Measurements from ENCODE around the gene CEACAM19.
"Not testable (repeated sequence)": the region's sequence is repeated elsewhere in the genome, so short reads cannot be mapped to it uniquely, and the experiment has no call there.

CEACAM19 gene

GRCh38 chr19:44703336-44704078, 32.2 kb downstream of the CEACAM19 start:
- DNase-seq, result no peak

- DNase-seq, result no peak
Measured at GRCh38 chr19:44704982-44705381, 33.7 kb downstream of the CEACAM19 start.

DNA sequence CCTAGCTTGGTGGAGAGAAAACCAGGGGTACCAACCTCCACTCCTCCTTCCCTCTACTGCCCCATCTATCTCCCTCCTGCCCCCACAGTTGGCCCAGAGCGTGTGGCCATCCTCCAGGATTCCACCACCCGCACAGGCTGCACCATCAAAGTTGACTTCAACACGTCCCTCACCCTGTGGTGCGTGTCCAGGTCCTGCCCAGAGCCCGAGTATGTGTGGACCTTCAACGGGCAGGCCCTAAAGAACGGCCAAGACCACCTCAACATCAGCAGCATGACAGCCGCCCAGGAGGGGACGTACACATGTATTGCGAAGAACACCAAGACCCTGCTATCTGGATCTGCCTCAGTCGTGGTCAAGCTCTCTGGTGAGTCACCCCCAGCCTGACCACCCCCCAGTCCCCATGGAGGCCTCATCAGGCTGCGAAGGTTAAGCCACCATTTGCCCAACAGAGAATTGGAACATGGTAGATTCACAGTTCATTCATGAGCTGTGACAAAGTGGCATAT, 34.3 kb downstream of the CEACAM19 start:
- DNase-seq, result no peak

- no peak for DNase-seq
Measured at GRCh38 chr19:44706506-44707236, 35.4 kb downstream of the CEACAM19 start.

DNA sequence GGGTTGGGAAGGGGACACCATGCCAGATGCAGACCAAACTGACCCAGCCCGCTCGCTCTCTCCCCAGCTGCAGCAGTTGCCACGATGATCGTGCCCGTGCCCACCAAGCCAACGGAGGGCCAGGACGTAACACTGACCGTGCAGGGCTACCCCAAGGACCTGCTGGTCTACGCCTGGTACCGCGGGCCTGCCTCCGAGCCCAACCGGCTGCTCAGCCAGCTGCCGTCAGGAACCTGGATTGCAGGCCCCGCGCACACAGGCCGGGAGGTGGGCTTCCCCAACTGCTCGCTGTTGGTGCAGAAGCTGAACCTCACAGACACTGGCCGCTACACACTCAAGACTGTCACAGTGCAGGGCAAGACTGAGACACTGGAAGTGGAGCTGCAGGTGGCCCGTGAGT, 36.5 kb downstream of the CEACAM19 start:
- no peak for DNase-seq

GRCh38 chr19:44708940-44709339, 37.7 kb downstream of the CEACAM19 start:
- DNase-seq, result no peak

- not testable (repeated sequence) for DNase-seq
Measured at GRCh38 chr19:44709434-44710266, 38.4 kb downstream of the CEACAM19 start.

GRCh38 chr19:44710483-44710882, 39.2 kb downstream of the CEACAM19 start:
- DNase-seq, result no peak

GRCh38 chr19:44712864-44713515, 41.7 kb downstream of the CEACAM19 start:
- DNase-seq, result peak in 1 of 2 experiments; percentile 10

- DNase-seq, result no peak
Measured at GRCh38 chr19:44714597-44715169, 43.4 kb downstream of the CEACAM19 start.

- no peak for DNase-seq
Measured at GRCh38 chr19:44717603-44718002, 46.3 kb downstream of the CEACAM19 start.

- DNase-seq, result no peak
Measured at GRCh38 chr19:44718441-44719261, 47.4 kb downstream of the CEACAM19 start.

- DNase-seq, result no peak
Measured at GRCh38 chr19:44719262-44719701, 48.0 kb downstream of the CEACAM19 start.

- DNase-seq, result not testable (repeated sequence)
Measured at GRCh38 chr19:44720396-44720795, 49.1 kb downstream of the CEACAM19 start.

DNA sequence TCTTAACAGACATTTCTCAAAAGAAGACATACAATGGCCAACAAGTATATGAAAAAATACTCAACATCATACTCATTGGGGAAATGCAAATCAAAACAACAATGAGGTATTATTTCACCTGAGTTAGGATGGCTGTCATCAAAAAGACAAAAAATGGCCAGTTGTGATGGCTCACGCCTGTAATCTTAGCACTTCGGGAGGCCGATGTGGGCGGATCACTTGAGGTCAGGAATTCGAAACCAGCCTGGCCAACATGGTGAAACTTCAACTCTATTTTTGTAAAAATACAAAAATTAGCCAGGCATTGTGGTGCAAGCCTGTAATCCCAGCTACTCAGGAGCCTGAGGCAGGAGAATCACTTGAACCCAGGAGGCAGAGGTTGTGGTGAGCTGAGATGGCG, 49.7 kb downstream of the CEACAM19 start:
- DNase-seq, result no peak

GRCh38 chr19:44721369-44721768, 50.1 kb downstream of the CEACAM19 start:
- DNase-seq, result not testable (repeated sequence)

DNA sequence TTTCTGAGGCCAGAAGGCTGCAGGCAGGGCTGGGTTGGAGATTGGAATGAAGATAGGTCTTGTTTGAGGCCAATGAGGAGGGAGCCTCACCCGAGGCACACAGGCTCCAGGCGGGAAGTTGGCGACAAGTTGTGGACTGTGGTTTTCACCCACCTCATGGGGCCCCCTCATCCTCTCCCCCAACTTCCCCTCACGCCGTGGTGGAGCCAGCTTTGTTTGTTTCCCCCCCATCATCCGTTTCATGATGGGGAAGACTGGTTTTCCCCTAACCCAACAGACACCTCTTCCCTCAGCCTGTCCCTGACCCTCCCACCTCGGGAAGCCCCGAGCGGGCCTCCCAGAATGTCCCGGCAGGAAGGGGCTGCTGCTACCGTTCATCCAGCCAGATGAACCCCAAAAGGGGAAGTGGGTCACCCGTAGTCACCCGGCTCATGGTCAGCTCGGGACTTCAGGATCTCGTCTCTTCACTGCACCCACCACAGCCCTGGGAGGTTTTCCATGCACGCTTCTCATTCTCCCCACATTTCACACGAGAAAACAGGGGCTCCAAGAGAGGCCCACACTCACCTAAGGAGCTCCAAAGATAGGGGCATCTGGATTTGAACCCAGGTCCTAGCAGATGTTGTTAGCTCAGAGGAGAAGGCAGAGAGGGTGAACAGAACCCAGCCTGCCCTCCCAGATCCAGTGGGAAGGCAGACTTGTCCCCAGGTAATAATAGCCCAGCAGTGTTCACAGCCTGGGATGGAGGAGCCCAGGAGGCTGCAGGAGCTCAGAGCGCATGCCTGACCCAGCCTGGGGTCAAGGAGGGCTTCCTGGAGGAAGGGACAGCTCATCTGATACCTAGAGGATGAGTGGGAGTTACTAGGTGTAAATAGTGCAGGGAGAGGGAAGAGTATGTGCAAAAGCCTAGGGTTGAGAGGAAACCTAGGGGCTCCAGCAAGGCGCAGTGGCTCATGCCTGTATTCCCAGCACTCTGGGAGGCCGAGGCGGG, 51.1 kb downstream of the CEACAM19 start:
- DNase-seq, result no peak

DNA sequence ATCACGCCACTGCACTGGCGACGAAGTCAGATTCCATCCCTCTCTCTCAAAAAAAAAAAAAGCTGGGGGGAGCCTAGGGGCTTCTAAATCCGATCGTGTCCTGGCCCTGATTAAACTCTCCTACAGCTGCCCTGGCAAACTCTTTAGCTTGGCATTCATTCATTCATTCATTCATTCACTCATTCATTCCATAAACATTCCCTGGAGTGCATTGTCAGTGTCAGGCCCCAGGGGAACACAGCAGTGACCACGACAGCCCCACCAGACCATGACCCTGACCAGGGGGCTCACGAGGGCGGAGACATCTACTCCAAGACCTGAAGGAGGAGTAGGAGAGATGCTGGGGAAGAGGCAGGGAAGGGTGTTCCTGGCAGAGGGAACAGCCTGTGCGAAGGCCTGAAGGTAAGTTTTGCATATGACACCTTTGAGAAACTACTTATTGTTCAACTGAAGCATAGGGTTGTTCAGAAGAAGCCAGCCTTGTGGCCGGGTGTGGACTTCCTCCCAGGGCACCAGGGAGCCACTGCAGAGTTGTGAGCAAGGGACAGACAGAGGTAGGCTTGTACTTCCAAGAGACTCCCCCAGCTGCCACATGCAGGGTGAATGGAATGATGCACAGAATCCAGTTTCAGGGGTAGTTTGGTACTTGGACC, 52.1 kb downstream of the CEACAM19 start:
- DNase-seq, result no peak

GRCh38 chr19:44723952-44724319, 52.7 kb downstream of the CEACAM19 start:
- DNase-seq, result peak; percentile 49 to 79

DNA sequence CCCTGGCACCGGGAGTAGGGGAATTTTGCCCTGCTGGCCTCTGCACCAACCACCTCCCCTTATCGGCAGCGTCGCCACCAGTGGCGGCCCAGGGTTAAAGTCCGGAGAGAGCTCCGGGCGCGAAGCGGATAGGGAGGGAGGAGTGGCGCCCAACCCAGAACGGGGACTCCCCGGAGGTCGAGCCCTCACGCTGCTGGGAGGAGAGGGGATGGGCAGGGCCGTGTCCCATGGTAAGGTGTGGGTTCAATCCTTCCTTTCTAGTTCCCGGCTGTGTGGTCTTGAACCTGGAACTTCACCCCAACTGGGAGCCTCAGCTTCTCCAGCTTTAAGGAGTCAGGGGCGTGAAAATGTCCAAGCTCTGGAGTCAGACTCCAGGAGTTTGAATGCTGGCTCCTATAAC, 54.0 kb downstream of the CEACAM19 start:
- DNase-seq, result no peak
